HepG2 (cell line): Measurements from ENCODE around the gene CARMIL1. TPM values are rescaled to one million over a fixed set of nuclear protein-coding genes. Genes with fewer than 3 reads are reported as not detected.

ENCODE experiments used
- ATAC-seq: fragments of 200-7000 bp; cut with Tn5 transposase; 3 replicates; pipeline ENCODE4 v1.9.1; 2020; ENCODE audit warnings: mild to moderate bottlenecking, moderate library complexity
- BruUV-seq: library from RNA; stranded (reverse); fragments of 400-500 nt; replicated peaks from 2 replicates; lab custom pipeline; 2021; lab: Mats Ljungman, UMichigan
- CTCF ChIA-PET: fragments of 300-600 bp; formaldehyde crosslinking; extraction: SDS; loops from one replicate; lab custom pipeline; 2021; ENCODE audit warnings: low total read pairs, inconsistent platforms, low intra/inter-chr PET ratio; lab: Yijun Ruan, JAX
- POLR2A ChIA-PET: fragments of 350-600 bp; sonication (Branson Sonifier 250); formaldehyde crosslinking; loops from one replicate; lab custom pipeline; 2020; ENCODE audit warnings: antibody characterized with exemption, inconsistent platforms; lab: Yijun Ruan, JAX
- DNase-seq: peaks from one replicate; pipeline ENCODE4 v3.0.0-alpha.2; 2015; ENCODE audit warnings: low spot score
- FAIRE-seq: peaks from 3 replicates; lab custom pipeline; 2011; peaks lifted over from hg19 to GRCh38; lab: Jason Lieb, UNC
- H2AFZ ChIP-seq: one replicate; pipeline ENCODE4 v1.6.1; 2011; ENCODE audit warnings: low read length, inconsistent platforms
- H3K27ac ChIP-seq: fragments of 300-600 bp; 3 replicates; pipeline ENCODE4 v1.8.0; 2011; ENCODE audit warnings: mixed run types, mild to moderate bottlenecking, mixed read lengths, low read length, inconsistent platforms; ENCODE audit not compliant: insufficient read depth; ENCODE audit errors: extremely low read length
- H3K27me3 ChIP-seq, 2 experiments: fragments of 200-600 bp in 1 of 2; 2 replicates in 1 of 2; 3 replicates in 1 of 2; pipeline versions ENCODE4 v1.6.0 to v1.8.0; 2011; ENCODE audit warnings: low read length in 2 of 2, mild to moderate bottlenecking in 2 of 2, moderate library complexity in 2 of 2, inconsistent platforms in 1 of 2; ENCODE audit not compliant: insufficient read depth in 2 of 2, control insufficient read depth in 1 of 2
- H3K36me3 ChIP-seq, 2 experiments: fragments of 200-600 bp in 1 of 2; replicated peaks in 1 of 2; 2 replicates in 1 of 2; 3 replicates in 1 of 2; pipeline versions ENCODE4 v1.5.1 to v1.8.0; 2011; ENCODE audit warnings: low read length in 2 of 2, inconsistent platforms in 1 of 2; ENCODE audit not compliant: insufficient read depth in 2 of 2, control insufficient read depth in 1 of 2
- H3K4me1 ChIP-seq: 2 replicates; pipeline ENCODE4 v1.5.1; 2012; ENCODE audit warnings: low read length, inconsistent platforms; ENCODE audit not compliant: insufficient read depth
- H3K4me2 ChIP-seq: 2 replicates; pipeline ENCODE4 v1.6.0; 2011; ENCODE audit warnings: low read depth, low read length, inconsistent platforms
- H3K4me3 ChIP-seq, 3 experiments: fragments of 200-600 bp in 1 of 3; sonication (generic), shearing (Covaris generic) in 1 of 3; replicated peaks in 1 of 3; 2 replicates each; pipeline ENCODE4 v1.5.1; 2011 to 2016; ENCODE audit warnings: low read length in 3 of 3, inconsistent platforms in 2 of 3, low read depth in 2 of 3, mild to moderate bottlenecking in 2 of 3, control low read depth in 1 of 3, mixed read lengths in 1 of 3; ENCODE audit not compliant: insufficient read depth in 1 of 3
- H3K79me2 ChIP-seq: one replicate; pipeline ENCODE4 v1.6.1; 2011; ENCODE audit warnings: low read length, inconsistent platforms; ENCODE audit not compliant: insufficient read depth
- H3K9ac ChIP-seq: 2 replicates; pipeline ENCODE4 v1.6.0; 2011; ENCODE audit warnings: mild to moderate bottlenecking, low read depth, low read length, inconsistent platforms; ENCODE audit not compliant: insufficient read depth
- H3K9me3 ChIP-seq: 2 replicates; pipeline ENCODE4 v1.5.1; 2012; ENCODE audit warnings: mild to moderate bottlenecking, low read length
- H4K20me1 ChIP-seq: 2 replicates; pipeline ENCODE4 v1.6.0; 2011; ENCODE audit warnings: inconsistent platforms, mild to moderate bottlenecking, low read length, moderate library complexity; ENCODE audit not compliant: insufficient read depth
- AGO1 ChIP-seq: fragments of 200-400 bp; formaldehyde crosslinking; IDR thresholded peaks from 2 replicates; pipeline ENCODE4 v1.6.1; 2017; ENCODE audit warnings: mild to moderate bottlenecking, low read depth, low read length, moderate library complexity; ENCODE audit not compliant: poor library complexity, severe bottlenecking
- ATF1 ChIP-seq: IDR thresholded peaks from 2 replicates; pipeline ENCODE4 v1.6.1; 2016; ENCODE audit warnings: mild to moderate bottlenecking, control low read depth
- ATF7-NPFF ChIP-seq: sonication (generic); formaldehyde crosslinking; IDR thresholded peaks from 2 replicates; pipeline ENCODE4 v1.8.1; 2023; ENCODE audit warnings: mild to moderate bottlenecking, low read depth, missing genetic modification reagents, moderate library complexity
- DNMT1 ChIP-seq: sonication (generic); formaldehyde crosslinking; IDR thresholded peaks from 2 replicates; pipeline ENCODE4 v1.5.1; 2020; ENCODE audit warnings: mild to moderate bottlenecking, missing genetic modification reagents
- ETV5 ChIP-seq: IDR thresholded peaks from 2 replicates; pipeline ENCODE4 v1.6.1; 2018; ENCODE audit warnings: missing biosample characterization, missing genetic modification reagents, inconsistent platforms, borderline replicate concordance
- GATA4 ChIP-seq: sonication (generic); IDR thresholded peaks from 2 replicates; pipeline ENCODE4 v1.6.1; 2016; ENCODE audit warnings: antibody characterized with exemption, low read depth, borderline replicate concordance
- GLMP ChIP-seq: sonication (generic); formaldehyde crosslinking; IDR thresholded peaks from 2 replicates; pipeline ENCODE4 v1.9.0; 2021; ENCODE audit warnings: missing genetic modification reagents, mild to moderate bottlenecking, borderline replicate concordance
- HNF1B ChIP-seq: sonication (generic); formaldehyde crosslinking; IDR thresholded peaks from 2 replicates; pipeline ENCODE4 v1.5.1; 2020; ENCODE audit warnings: mild to moderate bottlenecking, moderate library complexity, missing genetic modification reagents
- KLF13 ChIP-seq: sonication (generic); formaldehyde crosslinking; IDR thresholded peaks from 2 replicates; pipeline ENCODE4 v1.4.0; 2020; ENCODE audit warnings: mild to moderate bottlenecking, missing genetic modification reagents
- PAF1 ChIP-seq: IDR thresholded peaks from 2 replicates; pipeline ENCODE4 v1.6.1; 2016; ENCODE audit warnings: missing genetic modification reagents, missing compliant biosample characterization
- PRMT3 ChIP-seq: sonication (generic); formaldehyde crosslinking; IDR thresholded peaks from 2 replicates; pipeline ENCODE4 v1.8.1; 2022; ENCODE audit warnings: low read depth, mild to moderate bottlenecking, moderate library complexity, missing genetic modification reagents, borderline replicate concordance
- RFXANK ChIP-seq: IDR thresholded peaks from 2 replicates; pipeline ENCODE4 v1.6.1; 2016
- SIN3B ChIP-seq: fragments of 150-350 bp; IDR thresholded peaks from 2 replicates; pipeline ENCODE4 v1.6.1; 2014; ENCODE audit warnings: low read length
- SRSF4 ChIP-seq: fragments of 200-400 bp; formaldehyde crosslinking; IDR thresholded peaks from one replicate; pipeline ENCODE4 v1.6.1; 2018; ENCODE audit warnings: mild to moderate bottlenecking, low read depth, low read length, moderate library complexity; ENCODE audit not compliant: poor library complexity, severe bottlenecking
- ZBTB37 ChIP-seq: sonication (generic); formaldehyde crosslinking; IDR thresholded peaks from 2 replicates; pipeline ENCODE4 v1.4.0; 2020; ENCODE audit warnings: mild to moderate bottlenecking, missing genetic modification reagents
- ZBTB7B ChIP-seq: sonication (generic); formaldehyde crosslinking; IDR thresholded peaks from 2 replicates; pipeline ENCODE4 v1.4.0; 2020; ENCODE audit warnings: missing genetic modification reagents
- ZFP37 ChIP-seq: sonication (generic); formaldehyde crosslinking; IDR thresholded peaks from 2 replicates; pipeline ENCODE4 v1.4.0; 2020; ENCODE audit warnings: missing genetic modification reagents, borderline replicate concordance
- ZNF234 ChIP-seq: sonication (generic); formaldehyde crosslinking; conservative IDR thresholded peaks from 2 replicates; pipeline ENCODE4 v1.5.1; 2020; ENCODE audit warnings: mild to moderate bottlenecking, missing genetic modification reagents
- WGBS: methylation state at CpG from one replicate; pipeline ENCODE4 v1.1.6; 2017; ENCODE audit warnings: low lambda C conversion rate; 5-methylcytosine and 5-hydroxymethylcytosine counted together
- in situ Hi-C: cut with HindIII; loops from 2 replicates; pipeline ENCODE4 v1.10.0; 2017; ENCODE audit warnings: low pct_unique_long_range_greater_than_20kb; ENCODE audit not compliant: extremely low pct_ligation_motif_present
- intact Hi-C: fragments of 100-400 bp; cut with micrococcal nuclease; formaldehyde crosslinking; loops from one replicate; pipeline ENCODE4 v1.10.0; 2022; ENCODE audit not compliant: unreplicated experiment
- polyA plus RNA-seq, 8 experiments: library from polyadenylated mRNA; depleted of rRNA in 3 of 8; stranded (reverse) in 7 of 8; unstranded in 1 of 8; fragments of >200 nt; fragmentation: Illumina TruSeq in 4 of 8; extraction: Trizol in 4 of 8; gene quantifications; 2 replicates each; pipeline versions ENCODE4 v1.2.1 to v1.2.3, GENCODE V29; 2011 to 2016; ENCODE audit warnings: low read depth in 4 of 8, missing spikeins in 1 of 8, mixed read lengths in 1 of 8; ENCODE audit not compliant: insufficient read depth in 1 of 8
- total RNA-seq, 5 experiments: library from RNA; depleted of rRNA; stranded (reverse); fragments of >200 nt; fragmentation: Illumina TruSeq; extraction: Trizol; gene quantifications; 2 replicates each; pipeline ENCODE4 v1.2.3, GENCODE V29; 2016; ENCODE audit warnings: low read depth in 1 of 5

CARMIL1 gene
- total and polyA plus RNA-seq, 2 of the 13 experiments (the other 11 are each of a cell fraction or from before 2014, with no cell fraction given): 1.8 to 2.6 TPM

GRCh38 chr6:25344827-25345226 lies 65.7 kb downstream of the CARMIL1 start:
- in situ Hi-C loops: no loop called here
- ATAC-seq: no peak
- no peaks in the 10 kb centered on the region for H4K20me1 ChIP-seq
- no peak overlapping the region for H3K4me3 ChIP-seq
- DNase-seq: no peak
- H2AFZ ChIP-seq: no peak overlapping the region
- no peaks in the 10 kb centered on the region for H3K4me1 ChIP-seq
- no peak overlapping the region for H3K27ac ChIP-seq
- no peak for FAIRE-seq
- no peaks in the 10 kb centered on the region for H3K36me3 ChIP-seq
- BruUV-seq: no TSS peak
- CTCF ChIA-PET: no interaction called here
- no peaks in the 10 kb centered on the region for H3K27me3 ChIP-seq
- intact Hi-C loops: no loop called here
- TF ChIP-seq GATA4 (no peak), PRMT3 (CRISPR knock-in tag) (no peak), ATF1 (CRISPR knock-in tag) (no peak), AGO1 (no peak), SRSF4 (no peak), ETV5 (CRISPR knock-in tag) (no peak), GLMP (no peak), PAF1 (no peak), ZBTB37 (CRISPR knock-in tag) (no peak), ATF7-NPFF (CRISPR knock-in tag) (no peak), SIN3B (no peak), ZFP37 (CRISPR knock-in tag) (no peak), RFXANK (CRISPR knock-in tag) (no peak), ZBTB7B (CRISPR knock-in tag) (no peak), KLF13 (CRISPR knock-in tag) (no peak), DNMT1 (CRISPR knock-in tag) (no peak), HNF1B (CRISPR knock-in tag) (no peak), ZNF234 (CRISPR knock-in tag) (no peak)
- POLR2A ChIA-PET: no interaction called here
- H3K9ac ChIP-seq: no peak overlapping the region
- no peaks in the 10 kb centered on the region for H3K9me3 ChIP-seq
- no peak overlapping the region for H3K4me2 ChIP-seq
- 63% methylated on average over 5 of the region's 5 CpGs for WGBS
- H3K79me2 ChIP-seq: no peaks in the 10 kb centered on the region
